ENCODE results near the gene USP21. TPM values are rescaled to one million over a fixed set of nuclear protein-coding genes. Genes with fewer than 3 reads are reported as not detected.
A peak's percentile ranks its signal among the peaks of the same experiment; 100 is the strongest.

USP21 gene
- total RNA-seq, 2 experiments from 2014 or later, result 44.4 to 45.6 TPM

GRCh38 chr1:161139766-161140165 is 19.5 kb upstream of the USP21 start:
- no peaks in the 10 kb centered on the region for H3K27me3 ChIP-seq (ENCODE audit: control insufficient read depth in 1 of 2, insufficient read depth in 2 of 2, low read length in 2 of 2)
- H3K27me3 Mint-ChIP-seq, result no peaks in the 10 kb centered on the region
- ChIA-PET POLR2A (no interaction called here), CTCF (interaction anchor here (1.0 to 1.3 kb wide), 3 partner anchors 15 to 86 kb away, joined by 3 to 5 read pairs (median 3); no protein-coding TSS in a partner anchor)
- no peak overlapping the region for H3K4me3 ChIP-seq (ENCODE audit: low read length)
- no peak overlapping the region for H3K4me3 Mint-ChIP-seq
- peak; percentile 72 for ATAC-seq (ENCODE audit: poor library complexity)
- no peaks in the 10 kb centered on the region for H3K36me3 ChIP-seq (ENCODE audit: insufficient read depth, low read length)
- peaks cover 2% of the 10 kb centered on the region for H3K4me1 ChIP-seq (ENCODE audit: insufficient read depth, low read length)
- no peaks in the 10 kb centered on the region for H3K9me3 Mint-ChIP-seq
- H3K4me1 Mint-ChIP-seq (ENCODE audit: low read depth), result peaks cover 6% of the 10 kb centered on the region
- H3K9me3 ChIP-seq (ENCODE audit: control insufficient read depth in 1 of 2, insufficient read depth in 1 of 2, low read length in 2 of 2), result no peaks in the 10 kb centered on the region
- TF ChIP-seq CTCF (IDR thresholded peaks at IDR 0.05), result peak; percentile 67
- DNase-seq, result peak in 8 of 14 experiments; percentile 26 to 73 (median 50)
- no peak overlapping the region for H3K27ac ChIP-seq (ENCODE audit: low read depth in 1 of 2, low read length in 2 of 2)
- no peaks in the 10 kb centered on the region for H3K36me3 Mint-ChIP-seq (ENCODE audit: low read depth)
- intact Hi-C loops (cut with DNase I, micrococcal nuclease), result loop anchor here in 1 of 2 experiments (2.0 to 10.0 kb wide), 3 partner anchors 143 to 855 kb away; partner anchors contain the start of gene PEX19
- H3K27ac Mint-ChIP-seq, result no peak overlapping the region

GRCh38 chr1:161140755-161141400 is 18.4 kb upstream of the USP21 start:
- no peak for ATAC-seq (ENCODE audit: poor library complexity)
- Mint-ChIP-seq H3K4me3 (no peak overlapping the region), H3K27ac (no peak overlapping the region), H3K36me3 (ENCODE audit: low read depth) (no peaks in the 10 kb centered on the region), H3K27me3 (no peaks in the 10 kb centered on the region), H3K9me3 (no peaks in the 10 kb centered on the region), H3K4me1 (ENCODE audit: low read depth) (peaks cover 6% of the 10 kb centered on the region)
- H3K27ac ChIP-seq (ENCODE audit: low read depth in 1 of 2, low read length in 2 of 2), result no peak overlapping the region
- CTCF ChIA-PET, result interaction anchor here (0.8 kb wide), 1 partner anchor 69 kb away, joined by 4 read pairs; no protein-coding TSS in a partner anchor
- no peaks in the 10 kb centered on the region for H3K9me3 ChIP-seq (ENCODE audit: control insufficient read depth in 1 of 2, insufficient read depth in 1 of 2, low read length in 2 of 2)
- H3K36me3 ChIP-seq (ENCODE audit: insufficient read depth, low read length), result no peaks in the 10 kb centered on the region
- H3K4me3 ChIP-seq (ENCODE audit: low read length), result no peak overlapping the region
- intact Hi-C loops (cut with DNase I, micrococcal nuclease), result loop anchor here in 1 of 2 experiments (2.0 to 10.0 kb wide), 2 partner anchors 144 to 646 kb away; no protein-coding TSS in a partner anchor
- no peaks in the 10 kb centered on the region for H3K4me1 ChIP-seq (ENCODE audit: insufficient read depth, low read length)
- no peak for TF ChIP-seq CTCF (IDR thresholded peaks at IDR 0.05)
- no peak for DNase-seq
- H3K27me3 ChIP-seq (ENCODE audit: control insufficient read depth in 1 of 2, insufficient read depth in 2 of 2, low read length in 2 of 2), result no peaks in the 10 kb centered on the region
- POLR2A ChIA-PET, result interaction anchor here (0.7 to 1.5 kb wide), 2 partner anchors 8 to 13 kb away, joined by 3 to 5 read pairs; partner anchors contain the start of gene UFC1

GRCh38 chr1:161145832-161146231 is 13.5 kb upstream of the USP21 start:
- intact Hi-C loops (cut with DNase I, micrococcal nuclease), result loop anchor here in 1 of 2 experiments (10.0 kb wide), 1 partner anchor 651 kb away; no protein-coding TSS in a partner anchor
- H3K4me3 ChIP-seq (ENCODE audit: low read length), result no peak overlapping the region
- H3K9me3 Mint-ChIP-seq, result no peaks in the 10 kb centered on the region
- no peaks in the 10 kb centered on the region for H3K36me3 Mint-ChIP-seq (ENCODE audit: low read depth)
- no peak overlapping the region for H3K4me3 Mint-ChIP-seq
- H3K27me3 Mint-ChIP-seq, result no peaks in the 10 kb centered on the region
- POLR2A ChIA-PET, result no interaction called here
- no peaks in the 10 kb centered on the region for H3K27me3 ChIP-seq (ENCODE audit: control insufficient read depth in 1 of 2, insufficient read depth in 2 of 2, low read length in 2 of 2)
- no peak overlapping the region for H3K27ac ChIP-seq (ENCODE audit: low read depth in 1 of 2, low read length in 2 of 2)
- no peaks in the 10 kb centered on the region for H3K4me1 Mint-ChIP-seq (ENCODE audit: low read depth)
- no peaks in the 10 kb centered on the region for H3K9me3 ChIP-seq (ENCODE audit: control insufficient read depth in 1 of 2, insufficient read depth in 1 of 2, low read length in 2 of 2)
- TF ChIP-seq CTCF (IDR thresholded peaks at IDR 0.05), result no peak
- H3K36me3 ChIP-seq (ENCODE audit: insufficient read depth, low read length), result no peaks in the 10 kb centered on the region
- no peaks in the 10 kb centered on the region for H3K4me1 ChIP-seq (ENCODE audit: insufficient read depth, low read length)
- H3K27ac Mint-ChIP-seq, result no peak overlapping the region
- ATAC-seq (ENCODE audit: poor library complexity) (no peak), DNase-seq (no peak)
- CTCF ChIA-PET, result no interaction called here

All from CD4-positive, alpha-beta T cell (primary cell).